IMR-90 (cell line): Measurements from ENCODE around the gene RPS6KA5. TPM values are rescaled to one million over a fixed set of nuclear protein-coding genes. Genes with fewer than 3 reads are reported as not detected.

Experiments
- ATAC-seq: fragments of 200-7000 bp; cut with Tn5 transposase; 2 replicates; pipeline ENCODE4 v1.9.1; 2020; ENCODE audit warnings: low read depth, mild to moderate bottlenecking, moderate library complexity
- BruUV-seq: library from RNA; stranded (reverse); fragments of 400-500 nt; replicated peaks from 2 replicates; lab custom pipeline; 2021; lab: Mats Ljungman, UMichigan
- CTCF ChIA-PET: fragments of 300-600 bp; formaldehyde crosslinking; extraction: SDS; loops from one replicate; lab custom pipeline; 2021; ENCODE audit warnings: antibody characterized with exemption; lab: Yijun Ruan, JAX
- POLR2A ChIA-PET: fragments of 300-600 bp; sonication (Branson Sonifier 250); formaldehyde crosslinking; loops from one replicate; lab custom pipeline; 2022; ENCODE audit warnings: antibody characterized with exemption; ENCODE audit not compliant: unreplicated experiment; lab: Charles Lee
- DNase-seq: peaks from one replicate; pipeline ENCODE4 v3.0.0; 2013
- H2AFZ ChIP-seq: replicated peaks from 2 replicates; pipeline ENCODE3; 2013; ENCODE audit warnings: low read length, mild to moderate bottlenecking; ENCODE audit not compliant: poor library complexity
- H2AK5ac ChIP-seq: 2 replicates; pipeline ENCODE4 v1.6.1; 2013; ENCODE audit warnings: low read depth, low read length, inconsistent platforms
- H2AK9ac ChIP-seq: replicated peaks from 2 replicates; pipeline ENCODE3; 2013; ENCODE audit warnings: mild to moderate bottlenecking, low read depth, low read length, moderate library complexity; ENCODE audit not compliant: poor library complexity
- H2BK120ac ChIP-seq: 2 replicates; pipeline ENCODE4 v1.6.1; 2013; ENCODE audit warnings: low read depth, low read length, inconsistent platforms
- H2BK15ac ChIP-seq: 3 replicates; pipeline ENCODE4 v1.6.1; 2013; ENCODE audit warnings: low read depth, low read length, inconsistent platforms
- H2BK20ac ChIP-seq: 2 replicates; pipeline ENCODE4 v1.6.1; 2013; ENCODE audit warnings: low read depth, mild to moderate bottlenecking, inconsistent platforms, low read length, moderate library complexity
- H2BK5ac ChIP-seq: 2 replicates; pipeline ENCODE4 v1.6.1; 2013; ENCODE audit warnings: mild to moderate bottlenecking, low read depth, low read length, inconsistent platforms; ENCODE audit not compliant: poor library complexity, severe bottlenecking
- H3K14ac ChIP-seq: replicated peaks from 2 replicates; pipeline ENCODE4 v1.6.1; 2013; ENCODE audit warnings: low read depth, low read length, inconsistent platforms
- H3K18ac ChIP-seq: 2 replicates; pipeline ENCODE4 v1.6.1; 2013; ENCODE audit warnings: low read depth, low read length, control low read depth
- H3K23ac ChIP-seq: 2 replicates; pipeline ENCODE4 v1.6.1; 2013; ENCODE audit warnings: low read depth, low read length, inconsistent platforms
- H3K27ac ChIP-seq: 2 replicates; pipeline ENCODE4 v1.5.1; 2013; ENCODE audit warnings: mild to moderate bottlenecking, control low read depth, low read length; ENCODE audit not compliant: insufficient read depth
- H3K27me3 ChIP-seq: 2 replicates; pipeline ENCODE4 v1.6.1; 2013; ENCODE audit warnings: low read length; ENCODE audit not compliant: control insufficient read depth, insufficient read depth
- H3K36me3 ChIP-seq: 2 replicates; pipeline ENCODE4 v1.6.1; 2013; ENCODE audit warnings: low read length, mixed read lengths; ENCODE audit not compliant: control insufficient read depth, insufficient read depth
- H3K4ac ChIP-seq: 2 replicates; pipeline ENCODE4 v1.6.1; 2013; ENCODE audit warnings: low read depth, low read length, inconsistent platforms
- H3K4me1 ChIP-seq: 2 replicates; pipeline ENCODE4 v1.6.1; 2013; ENCODE audit warnings: low read length, mixed read lengths; ENCODE audit not compliant: control insufficient read depth, insufficient read depth
- H3K4me2 ChIP-seq: 2 replicates; pipeline ENCODE4 v1.6.1; 2013; ENCODE audit warnings: low read depth, mild to moderate bottlenecking, control low read depth, low read length, moderate library complexity
- H3K4me3 ChIP-seq: 2 replicates; pipeline ENCODE4 v1.5.1; 2013; ENCODE audit warnings: low read depth, mild to moderate bottlenecking, control low read depth, low read length, moderate library complexity; ENCODE audit not compliant: insufficient read depth
- H3K56ac ChIP-seq: 2 replicates; pipeline ENCODE4 v1.6.1; 2013; ENCODE audit warnings: low read length, inconsistent platforms; ENCODE audit not compliant: insufficient read depth; ENCODE audit errors: extremely low read depth
- H3K79me1 ChIP-seq, 2 experiments: 2 replicates each; pipeline ENCODE4 v1.6.1; 2013; ENCODE audit warnings: low read length in 2 of 2, inconsistent platforms in 1 of 2, low read depth in 1 of 2
- H3K9ac ChIP-seq: 2 replicates; pipeline ENCODE4 v1.6.1; 2013; ENCODE audit warnings: low read depth, low read length, control low read depth
- H3K9me1 ChIP-seq: 2 replicates; pipeline ENCODE4 v1.6.1; 2013; ENCODE audit warnings: low read length, inconsistent platforms; ENCODE audit not compliant: insufficient read depth
- H3K9me3 ChIP-seq: 2 replicates; pipeline ENCODE4 v1.6.1; 2013; ENCODE audit warnings: low read length; ENCODE audit not compliant: control insufficient read depth, insufficient read depth
- H4K20me1 ChIP-seq: 2 replicates; pipeline ENCODE4 v1.6.1; 2013; ENCODE audit warnings: low read length, inconsistent platforms; ENCODE audit not compliant: insufficient read depth
- H4K5ac ChIP-seq: 2 replicates; pipeline ENCODE4 v1.6.1; 2013; ENCODE audit warnings: mild to moderate bottlenecking, low read depth, low read length, control low read depth
- H4K8ac ChIP-seq, 2 experiments: 2 replicates each; pipeline ENCODE4 v1.6.1; 2013; ENCODE audit warnings: low read depth in 2 of 2, low read length in 2 of 2, control low read depth in 1 of 2, inconsistent platforms in 1 of 2
- H4K91ac ChIP-seq: 2 replicates; pipeline ENCODE4 v1.6.1; 2013; ENCODE audit warnings: low read depth, low read length, inconsistent platforms; ENCODE audit not compliant: insufficient read depth
- BHLHE40 ChIP-seq: fragments of 150-350 bp; IDR thresholded peaks from 2 replicates; pipeline ENCODE4 v1.6.1; 2016; ENCODE audit warnings: mild to moderate bottlenecking, low read depth, low read length
- CEBPB ChIP-seq: IDR thresholded peaks from 2 replicates; pipeline ENCODE4 v1.6.1; 2012; ENCODE audit warnings: low read depth, low read length, improper control_type of control experiment
- CHD1 ChIP-seq: IDR thresholded peaks from 2 replicates; pipeline ENCODE4 v1.6.1; 2012; ENCODE audit warnings: low read depth, low read length, improper control_type of control experiment
- FOS ChIP-seq: fragments of 150-350 bp; IDR thresholded peaks from 2 replicates; pipeline ENCODE4 v1.6.1; 2016; ENCODE audit warnings: low read depth, low read length
- MAFK ChIP-seq: IDR thresholded peaks from 2 replicates; pipeline ENCODE4 v1.6.1; 2012; ENCODE audit warnings: low read depth, low read length, improper control_type of control experiment
- MAZ ChIP-seq: IDR thresholded peaks from 2 replicates; pipeline ENCODE4 v1.6.1; 2012; ENCODE audit warnings: low read depth, mild to moderate bottlenecking, low read length, improper control_type of control experiment, moderate library complexity, borderline replicate concordance
- MXI1 ChIP-seq: IDR thresholded peaks from 2 replicates; pipeline ENCODE4 v1.6.1; 2012; ENCODE audit warnings: low read depth, mild to moderate bottlenecking, low read length, moderate library complexity, borderline replicate concordance
- NFE2L2 ChIP-seq: fragments of 150-350 bp; IDR thresholded peaks from 2 replicates; pipeline ENCODE4 v1.6.1; 2016; ENCODE audit warnings: low read depth, mild to moderate bottlenecking, low read length
- RFX5 ChIP-seq: IDR thresholded peaks from 2 replicates; pipeline ENCODE4 v1.8.0; 2012; ENCODE audit warnings: low read depth, mild to moderate bottlenecking, low read length, moderate library complexity
- SMC3 ChIP-seq: fragments of 150-350 bp; IDR thresholded peaks from 2 replicates; pipeline ENCODE4 v1.6.1; 2016; ENCODE audit warnings: low read depth, mild to moderate bottlenecking, antibody characterized with exemption, low read length, moderate library complexity
- WGBS, 2 experiments: methylation state at CpG; one replicate each; pipeline versions ENCODE4 v1.1.5 to v1.1.7; 2013; ENCODE audit warnings: missing lambda C conversion rate in 2 of 2; ENCODE audit not compliant: insufficient read length in 1 of 2; ENCODE audit errors: extremely low coverage in 2 of 2; 5-methylcytosine and 5-hydroxymethylcytosine counted together
- dilution Hi-C: fragments of 300-500 bp; cut with HindIII; formaldehyde crosslinking; loops from one replicate; pipeline ENCODE4 v1.14.3; 2018; ENCODE audit warnings: low sequenced_read_pairs; ENCODE audit not compliant: unreplicated experiment
- in situ Hi-C: fragments of 300-500 bp; cut with MboI; formaldehyde crosslinking; loops from 3 replicates; pipeline ENCODE4 v1.14.3; 2019; ENCODE audit warnings: low sequenced_read_pairs, inconsistent platforms, mixed read lengths
- intact Hi-C: fragments of 100-400 bp; cut with micrococcal nuclease; formaldehyde crosslinking; loops from 2 replicates; pipeline ENCODE4 v1.10.0; 2022
- polyA plus RNA-seq, 3 experiments: library from polyadenylated mRNA; depleted of rRNA; stranded (reverse); fragments of >200 nt; gene quantifications; 2 replicates each; pipeline ENCODE4 v1.2.3, GENCODE V29; 2012; ENCODE audit warnings: low replicate concordance in 1 of 3
- total RNA-seq: library from RNA; depleted of rRNA; stranded (reverse); fragments of >200 nt; gene quantifications from 2 replicates; pipeline ENCODE4 v1.2.3, GENCODE V29; 2012
- TF ChIP-seq, protein P1 (sequence below): fragments of 150-350 bp; IDR thresholded peaks from 2 replicates; pipeline ENCODE4 v1.6.1; 2016; ENCODE audit warnings: low read depth, mild to moderate bottlenecking, low read length, moderate library complexity, borderline replicate concordance
- TF ChIP-seq, protein P2 (sequence below): fragments of 150-350 bp; IDR thresholded peaks from 2 replicates; pipeline ENCODE4 v1.6.1; 2017; ENCODE audit warnings: mild to moderate bottlenecking, antibody characterized with exemption, low read length, low read depth

Gene RPS6KA5
- total and polyA plus RNA-seq, 2 of the 4 experiments (the other 2 are of a cell fraction) = 0.36 TPM

DNA sequence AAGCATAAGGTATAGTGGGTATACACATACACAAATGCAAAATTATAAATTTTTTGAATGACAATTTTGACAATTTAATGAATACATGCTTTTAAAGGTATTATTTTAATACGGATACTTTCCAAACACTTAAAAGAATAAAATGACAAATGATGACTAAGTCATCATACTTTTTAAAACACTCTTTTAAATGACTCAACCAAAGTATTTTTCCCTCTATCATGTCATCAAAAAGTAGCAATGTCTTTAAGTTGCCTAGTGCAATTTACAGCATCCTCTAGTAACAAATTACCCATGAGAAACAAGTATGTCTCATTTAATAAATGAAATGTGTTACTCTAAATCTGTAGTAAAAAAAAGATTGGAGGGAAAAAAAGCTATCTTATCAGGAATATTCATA is 73.3 kb downstream of the RPS6KA5 start:
- Histone ChIP-seq H3K14ac (no peak overlapping the region), H3K36me3 (no peaks in the 10 kb centered on the region), H4K91ac (no peak overlapping the region), H3K79me1 (no peaks in the 10 kb centered on the region), H3K9me1 (no peaks in the 10 kb centered on the region), H2BK20ac (no peak overlapping the region), H3K23ac (no peak overlapping the region), H3K9me3 (no peaks in the 10 kb centered on the region), H2AK5ac (no peak overlapping the region), H3K4me2 (no peak overlapping the region), H3K56ac (no peak overlapping the region), H3K27me3 (no peaks in the 10 kb centered on the region), H3K4me1 (no peaks in the 10 kb centered on the region), H3K4ac (no peak overlapping the region), H2BK120ac (no peak overlapping the region), H2BK5ac (no peak overlapping the region), H4K8ac (no peak overlapping the region), H3K27ac (no peak overlapping the region), H3K4me3 (no peak overlapping the region), H3K9ac (no peak overlapping the region), H2AFZ (no peak overlapping the region), H2AK9ac (no peak overlapping the region), H4K20me1 (no peaks in the 10 kb centered on the region), H3K18ac (no peak overlapping the region), H2BK15ac (no peak overlapping the region), H4K5ac (no peak overlapping the region)
- TF ChIP-seq MAZ (no peak), FOS (no peak), BHLHE40 (no peak), SMC3 (no peak), RFX5 (no peak), MAFK (no peak), CEBPB (no peak), NFE2L2 (no peak), MXI1 (no peak), CHD1 (no peak)
- TF ChIP-seq, protein P1, sequence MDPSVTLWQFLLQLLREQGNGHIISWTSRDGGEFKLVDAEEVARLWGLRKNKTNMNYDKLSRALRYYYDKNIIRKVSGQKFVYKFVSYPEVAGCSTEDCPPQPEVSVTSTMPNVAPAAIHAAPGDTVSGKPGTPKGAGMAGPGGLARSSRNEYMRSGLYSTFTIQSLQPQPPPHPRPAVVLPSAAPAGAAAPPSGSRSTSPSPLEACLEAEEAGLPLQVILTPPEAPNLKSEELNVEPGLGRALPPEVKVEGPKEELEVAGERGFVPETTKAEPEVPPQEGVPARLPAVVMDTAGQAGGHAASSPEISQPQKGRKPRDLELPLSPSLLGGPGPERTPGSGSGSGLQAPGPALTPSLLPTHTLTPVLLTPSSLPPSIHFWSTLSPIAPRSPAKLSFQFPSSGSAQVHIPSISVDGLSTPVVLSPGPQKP = no peak
- TF ChIP-seq, protein P2, sequence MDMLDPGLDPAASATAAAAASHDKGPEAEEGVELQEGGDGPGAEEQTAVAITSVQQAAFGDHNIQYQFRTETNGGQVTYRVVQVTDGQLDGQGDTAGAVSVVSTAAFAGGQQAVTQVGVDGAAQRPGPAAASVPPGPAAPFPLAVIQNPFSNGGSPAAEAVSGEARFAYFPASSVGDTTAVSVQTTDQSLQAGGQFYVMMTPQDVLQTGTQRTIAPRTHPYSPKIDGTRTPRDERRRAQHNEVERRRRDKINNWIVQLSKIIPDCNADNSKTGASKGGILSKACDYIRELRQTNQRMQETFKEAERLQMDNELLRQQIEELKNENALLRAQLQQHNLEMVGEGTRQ = no peak
- intact Hi-C loops (no loop called here), dilution Hi-C loops (no loop called here), in situ Hi-C loops (no loop called here)
- CTCF ChIA-PET = no interaction called here
- POLR2A ChIA-PET = no interaction called here
- no TSS peak for BruUV-seq
- DNase-seq (no peak), ATAC-seq (no peak)
- no CpG with 5 or more reads among the region's 1 CpG for WGBS, 2 experiments
